HT-29 (cell line): ENCODE data around the gene SH3RF1. TPM values are rescaled to one million over a fixed set of nuclear protein-coding genes. Genes with fewer than 3 reads are reported as not detected.
A peak's percentile ranks its signal among the peaks of the same experiment; 100 is the strongest.

Experiments used
- DNase-seq: peaks from one replicate; pipeline ENCODE4 v3.0.0-alpha.2; 2015; ENCODE audit warnings: low spot score
- total RNA-seq: library from RNA; depleted of rRNA; stranded (reverse); fragments of >200 nt; shearing (Covaris generic); gene quantifications from 2 replicates; pipeline ENCODE4 v1.2.3, GENCODE V29; 2014

Gene SH3RF1
- total RNA-seq, 1 experiment from 2014 or later, result 14.6 TPM

GRCh38 chr4:169108303-169108702 lies 162.5 kb downstream of the SH3RF1 start:
- DNase-seq, result no peak

GRCh38 chr4:169107528-169107927 lies 163.2 kb downstream of the SH3RF1 start:
- no peak for DNase-seq

- DNase-seq, result no peak
Observed at GRCh38 chr4:169106696-169107229, 164.0 kb downstream of the SH3RF1 start.

GRCh38 chr4:169105620-169106019 lies 165.1 kb downstream of the SH3RF1 start:
- no peak for DNase-seq

GRCh38 chr4:169103966-169104412 lies 166.8 kb downstream of the SH3RF1 start:
- DNase-seq, result no peak

- DNase-seq, result no peak
Observed at GRCh38 chr4:169102026-169102425, 168.7 kb downstream of the SH3RF1 start.

GRCh38 chr4:169100670-169101101 lies 170.1 kb downstream of the SH3RF1 start:
- no peak for DNase-seq

GRCh38 chr4:169099771-169100180 lies 171.0 kb downstream of the SH3RF1 start:
- no peak for DNase-seq

GRCh38 chr4:169098969-169099690 lies 171.6 kb downstream of the SH3RF1 start:
- DNase-seq, result no peak

- no peak for DNase-seq
Observed at GRCh38 chr4:169098532-169098931, 172.2 kb downstream of the SH3RF1 start.

GRCh38 chr4:169098054-169098497 lies 172.7 kb downstream of the SH3RF1 start:
- DNase-seq, result no peak

GRCh38 chr4:169096221-169096620 lies 174.5 kb downstream of the SH3RF1 start:
- no peak for DNase-seq

GRCh38 chr4:169094656-169095231 lies 176.0 kb downstream of the SH3RF1 start:
- DNase-seq, result no peak

GRCh38 chr4:169092889-169093522 lies 177.8 kb downstream of the SH3RF1 start:
- DNase-seq, result peak; percentile 58

GRCh38 chr4:169090484-169091215 lies 180.1 kb downstream of the SH3RF1 start:
- DNase-seq, result no peak

GRCh38 chr4:169089004-169089403 lies 181.8 kb downstream of the SH3RF1 start:
- DNase-seq, result no peak

GRCh38 chr4:169084954-169085353 lies 185.8 kb downstream of the SH3RF1 start:
- no peak for DNase-seq

GRCh38 chr4:169080981-169081380 lies 189.8 kb downstream of the SH3RF1 start:
- DNase-seq, result no peak

GRCh38 chr4:169079942-169080827 lies 190.6 kb downstream of the SH3RF1 start:
- peak; percentile 85 for DNase-seq

- DNase-seq, result no peak
Observed at GRCh38 chr4:169074117-169074516, 196.6 kb downstream of the SH3RF1 start.

- DNase-seq, result no peak
Observed at GRCh38 chr4:169071747-169072146, 199.0 kb downstream of the SH3RF1 start.
